OCI-LY7 (cell line): Measurements from ENCODE around the gene DPF3. TPM values are rescaled to one million over a fixed set of nuclear protein-coding genes. Genes with fewer than 3 reads are reported as not detected.

Experiments used
- BruUV-seq: library from RNA; stranded (reverse); fragments of 400-500 nt; replicated peaks from 2 replicates; lab custom pipeline; 2021; lab: Mats Ljungman, UMichigan
- CTCF ChIA-PET: fragments of 300-600 bp; sonication (Branson Sonifier 250); formaldehyde crosslinking; loops from one replicate; lab custom pipeline; 2022; ENCODE audit warnings: antibody characterized with exemption; ENCODE audit not compliant: unreplicated experiment; lab: Charles Lee
- POLR2A ChIA-PET: fragments of 300-600 bp; sonication (Branson Sonifier 250); formaldehyde crosslinking; loops from one replicate; lab custom pipeline; 2022; ENCODE audit warnings: antibody characterized with exemption; lab: Charles Lee
- DNase-seq: peaks from one replicate; pipeline ENCODE4 v3.0.0-alpha.2; 2015; ENCODE audit warnings: low spot score
- H2AFZ ChIP-seq: fragments of 200-600 bp; sonication (generic), shearing (Covaris generic); 2 replicates; pipeline ENCODE4 v1.6.1; 2014; ENCODE audit warnings: mild to moderate bottlenecking, antibody characterized with exemption, low read length, moderate library complexity
- H3K27ac ChIP-seq: fragments of 200-600 bp; sonication (generic); 2 replicates; pipeline ENCODE4 v1.5.1; 2014; ENCODE audit warnings: mixed run types, low read depth, mild to moderate bottlenecking, moderate library complexity, low read length, inconsistent platforms; ENCODE audit not compliant: poor library complexity, severe bottlenecking
- H3K36me3 ChIP-seq: fragments of 200-600 bp; sonication (generic); 2 replicates; pipeline ENCODE4 v1.6.1; 2014; ENCODE audit warnings: mild to moderate bottlenecking, antibody characterized with exemption, low read length, moderate library complexity, mixed read lengths; ENCODE audit not compliant: insufficient read depth
- H3K4me1 ChIP-seq: fragments of 200-600 bp; sonication (generic); 2 replicates; pipeline ENCODE4 v1.5.1; 2014; ENCODE audit warnings: mild to moderate bottlenecking, low read length; ENCODE audit not compliant: insufficient read depth, poor library complexity, severe bottlenecking
- H3K4me2 ChIP-seq: fragments of 200-600 bp; sonication (generic); 2 replicates; pipeline ENCODE4 v1.6.1; 2014; ENCODE audit warnings: mild to moderate bottlenecking, low read length
- H3K4me3 ChIP-seq: fragments of 200-600 bp; sonication (generic); 2 replicates; pipeline ENCODE4 v1.5.1; 2014; ENCODE audit warnings: mild to moderate bottlenecking, low read depth, low read length; ENCODE audit not compliant: poor library complexity, severe bottlenecking
- H3K79me2 ChIP-seq: fragments of 200-600 bp; sonication (generic); 2 replicates; pipeline ENCODE4 v1.6.1; 2016; ENCODE audit warnings: low read depth, mild to moderate bottlenecking, low read length, moderate library complexity, mixed read lengths; ENCODE audit not compliant: insufficient read depth
- H3K9me2 ChIP-seq: fragments of 200-600 bp; sonication (generic); 2 replicates; pipeline ENCODE4 v1.6.1; 2016; ENCODE audit warnings: mild to moderate bottlenecking, low read length, mixed read lengths; ENCODE audit not compliant: insufficient read depth
- H3K9me3 ChIP-seq: fragments of 200-600 bp; sonication (generic); 2 replicates; pipeline ENCODE4 v1.6.1; 2014; ENCODE audit warnings: mild to moderate bottlenecking, mixed run types, low read length, mixed read lengths
- H4K20me1 ChIP-seq: fragments of 200-600 bp; sonication (generic); 2 replicates; pipeline ENCODE4 v1.6.1; 2014; ENCODE audit warnings: mild to moderate bottlenecking, antibody characterized with exemption, low read length, moderate library complexity, mixed read lengths; ENCODE audit not compliant: insufficient read depth
- CTCF ChIP-seq: fragments of 200-600 bp; sonication (generic); conservative IDR thresholded peaks from 2 replicates; pipeline ENCODE4 v1.5.1; 2014; ENCODE audit warnings: mild to moderate bottlenecking, antibody characterized with exemption, low read length, moderate library complexity, mixed read lengths
- EZH2phosphoT487 ChIP-seq: fragments of 200-600 bp; sonication (generic); IDR thresholded peaks from 2 replicates; pipeline ENCODE4 v1.6.1; 2018; ENCODE audit warnings: low read depth, borderline replicate concordance, mild to moderate bottlenecking, mixed run types, antibody characterized with exemption, low read length, moderate library complexity, mixed read lengths
- intact Hi-C: fragments of 100-400 bp; cut with micrococcal nuclease; formaldehyde crosslinking; loops from one replicate; pipeline ENCODE4 v1.10.0; 2022; ENCODE audit not compliant: unreplicated experiment
- total RNA-seq, 2 experiments: library from RNA; depleted of rRNA in 1 of 2; stranded (reverse); fragments of >200 nt in 1 of 2; shearing (Covaris generic) in 1 of 2; gene quantifications; 2 replicates each; pipeline ENCODE4 v1.2.3, GENCODE V29; 2014 to 2022

DPF3 gene
- total RNA-seq, 2 experiments from 2014 or later, result 0.42 TPM; not detected in 1

DNA sequence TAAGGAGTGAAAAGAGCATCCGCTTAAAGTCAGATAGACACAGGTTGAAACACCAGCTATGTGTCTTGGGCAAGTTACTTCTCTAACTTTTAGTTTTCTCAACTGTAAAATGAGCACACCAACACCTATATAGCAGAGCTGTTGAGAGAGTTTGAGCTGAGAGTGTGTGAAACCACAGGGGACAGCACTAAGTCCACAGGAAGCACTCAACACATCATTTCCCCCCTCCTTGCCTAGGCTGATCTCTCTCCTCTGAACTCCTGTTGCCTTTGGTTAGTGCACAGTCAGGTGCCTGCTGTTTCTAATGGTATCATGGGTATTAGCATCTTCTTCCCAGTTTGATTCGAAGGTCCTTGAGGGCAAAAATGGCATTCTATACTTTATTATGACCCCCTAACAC lies 176.7 kb downstream of the DPF3 start:
- no TSS peak for BruUV-seq

GRCh38 chr14:72716476-72716875 lies 177.4 kb downstream of the DPF3 start:
- DNase-seq, result no peak
- Histone ChIP-seq H3K27ac (no peak overlapping the region), H3K79me2 (no peaks in the 10 kb centered on the region), H4K20me1 (no peaks in the 10 kb centered on the region), H2AFZ (no peak overlapping the region), H3K4me2 (no peak overlapping the region), H3K9me2 (no peaks in the 10 kb centered on the region), H3K4me3 (no peak overlapping the region), H3K9me3 (no peaks in the 10 kb centered on the region), H3K4me1 (no peaks in the 10 kb centered on the region), H3K36me3 (no peaks in the 10 kb centered on the region)
- CTCF ChIA-PET, result no interaction called here
- BruUV-seq, result no TSS peak
- POLR2A ChIA-PET, result interaction anchor here (0.6 kb wide), 1 partner anchor 382 kb away, joined by 3 read pairs; no protein-coding TSS in a partner anchor
- intact Hi-C loops, result no loop called here
- TF ChIP-seq EZH2phosphoT487 (no peak), CTCF (no peak)

More for the DNA sequence above, 176.7 kb downstream of the DPF3 start:
- ChIA-PET CTCF (no interaction called here), POLR2A (no interaction called here)
- TF ChIP-seq CTCF (no peak), EZH2phosphoT487 (no peak)
- no peak overlapping the region for H3K27ac ChIP-seq
- no peaks in the 10 kb centered on the region for H3K9me2 ChIP-seq
- H3K9me3 ChIP-seq, result no peaks in the 10 kb centered on the region
- no peak overlapping the region for H2AFZ ChIP-seq
- H4K20me1 ChIP-seq, result no peaks in the 10 kb centered on the region
- no peaks in the 10 kb centered on the region for H3K79me2 ChIP-seq
- H3K4me2 ChIP-seq, result no peak overlapping the region
- no peaks in the 10 kb centered on the region for H3K4me1 ChIP-seq
- intact Hi-C loops, result no loop called here
- no peak overlapping the region for H3K4me3 ChIP-seq
- no peaks in the 10 kb centered on the region for H3K36me3 ChIP-seq
- no peak for DNase-seq

GRCh38 chr14:72715850-72716228 lies 178.1 kb downstream of the DPF3 start:
- BruUV-seq, result no TSS peak

More at GRCh38 chr14:72715850-72716228, 178.1 kb downstream of the DPF3 start:
- Histone ChIP-seq H3K9me2 (no peaks in the 10 kb centered on the region), H3K79me2 (no peaks in the 10 kb centered on the region), H2AFZ (no peak overlapping the region), H3K4me2 (no peak overlapping the region), H3K36me3 (no peaks in the 10 kb centered on the region), H3K4me3 (no peak overlapping the region), H3K27ac (no peak overlapping the region), H3K4me1 (no peaks in the 10 kb centered on the region), H4K20me1 (no peaks in the 10 kb centered on the region), H3K9me3 (no peaks in the 10 kb centered on the region)
- intact Hi-C loops, result no loop called here
- CTCF ChIA-PET, result no interaction called here
- POLR2A ChIA-PET, result no interaction called here
- no peak for TF ChIP-seq EZH2phosphoT487
- TF ChIP-seq CTCF, result no peak
- DNase-seq, result no peak
